OCI-M2 (cell line): ENCODE data around the gene HOXC12.

ENCODE experiments used
- DNase-seq: peaks from one replicate; lab custom pipeline; 2025; ENCODE audit not compliant: unreplicated experiment; lab: John Stamatoyannopoulos, UW

HOXC12 gene

GRCh38 chr12:53955776-53956250 is 1.1 kb downstream of the HOXC12 start:
- no peak for DNase-seq

- DNase-seq = no peak
Measured at GRCh38 chr12:53956251-53956887, 1.7 kb downstream of the HOXC12 start.

DNA sequence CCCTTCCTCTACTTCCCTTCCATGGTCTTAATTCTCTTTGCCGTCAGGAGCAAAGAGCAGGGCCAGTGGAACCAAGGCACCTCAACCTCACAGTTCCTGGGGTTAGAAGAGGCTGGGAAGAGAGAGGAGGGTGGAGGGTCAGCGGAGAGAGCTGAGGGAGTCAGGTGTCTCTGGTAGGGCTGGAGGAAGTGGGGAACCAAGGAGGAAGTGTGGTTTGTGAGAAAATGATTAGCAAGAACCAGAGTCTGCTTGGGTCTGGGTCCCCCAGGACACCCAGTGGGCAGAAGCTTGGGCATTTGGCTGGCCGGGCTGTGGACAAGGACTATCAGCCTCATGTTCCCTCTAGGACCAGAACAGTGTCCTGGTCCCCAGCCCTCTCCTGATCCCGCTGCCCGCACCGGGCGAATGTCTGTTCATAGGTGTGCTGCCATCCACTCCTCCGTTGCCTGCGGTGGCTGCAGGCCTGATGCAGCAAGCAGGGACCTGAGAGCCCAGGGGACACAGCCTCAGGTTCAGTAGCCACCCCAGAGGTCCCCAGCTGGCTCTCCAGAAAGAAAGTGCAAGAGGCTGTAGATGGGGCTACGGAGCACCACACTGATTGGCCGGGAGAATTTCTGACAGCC is 2.3 kb downstream of the HOXC12 start:
- DNase-seq = no peak

DNA sequence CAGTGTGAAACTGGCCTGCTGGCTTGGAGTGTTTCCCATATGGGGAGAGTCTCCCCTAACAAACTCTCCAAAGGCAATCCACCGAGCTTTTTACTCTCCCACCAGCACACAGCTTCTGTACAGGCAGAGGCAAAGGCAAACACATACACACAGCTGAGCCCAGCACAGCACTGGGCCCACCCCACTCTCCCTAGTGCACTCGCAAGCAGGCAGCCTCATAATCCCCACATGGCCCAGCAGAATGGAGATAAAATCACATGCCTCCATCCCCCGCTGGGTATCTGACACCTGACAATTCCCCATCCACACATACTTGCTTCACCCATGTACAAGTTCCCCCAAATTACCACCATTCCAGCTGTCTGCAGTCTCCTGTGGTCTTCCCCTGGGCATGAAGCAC is 3.4 kb downstream of the HOXC12 start:
- DNase-seq = no peak

DNA sequence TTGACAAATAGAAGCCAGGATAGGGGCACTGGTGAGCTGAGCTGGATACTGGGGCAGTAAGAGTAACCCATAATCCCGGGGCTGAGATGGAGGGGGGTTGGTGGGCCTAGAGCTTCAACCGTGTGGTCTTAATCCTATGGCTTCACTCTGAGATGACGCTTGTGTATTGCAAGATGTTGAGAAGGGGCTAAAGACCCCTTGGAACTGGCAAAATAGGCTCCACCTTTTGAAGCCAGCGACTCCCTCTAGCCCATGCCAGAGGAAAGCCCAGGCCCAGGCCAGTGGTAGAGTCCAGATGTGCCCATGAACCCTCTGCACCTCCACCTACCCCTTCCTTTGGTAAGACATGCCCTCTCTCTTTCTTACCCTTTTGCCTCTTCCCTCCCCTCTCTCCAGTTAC is 4.6 kb downstream of the HOXC12 start:
- no peak for DNase-seq

DNA sequence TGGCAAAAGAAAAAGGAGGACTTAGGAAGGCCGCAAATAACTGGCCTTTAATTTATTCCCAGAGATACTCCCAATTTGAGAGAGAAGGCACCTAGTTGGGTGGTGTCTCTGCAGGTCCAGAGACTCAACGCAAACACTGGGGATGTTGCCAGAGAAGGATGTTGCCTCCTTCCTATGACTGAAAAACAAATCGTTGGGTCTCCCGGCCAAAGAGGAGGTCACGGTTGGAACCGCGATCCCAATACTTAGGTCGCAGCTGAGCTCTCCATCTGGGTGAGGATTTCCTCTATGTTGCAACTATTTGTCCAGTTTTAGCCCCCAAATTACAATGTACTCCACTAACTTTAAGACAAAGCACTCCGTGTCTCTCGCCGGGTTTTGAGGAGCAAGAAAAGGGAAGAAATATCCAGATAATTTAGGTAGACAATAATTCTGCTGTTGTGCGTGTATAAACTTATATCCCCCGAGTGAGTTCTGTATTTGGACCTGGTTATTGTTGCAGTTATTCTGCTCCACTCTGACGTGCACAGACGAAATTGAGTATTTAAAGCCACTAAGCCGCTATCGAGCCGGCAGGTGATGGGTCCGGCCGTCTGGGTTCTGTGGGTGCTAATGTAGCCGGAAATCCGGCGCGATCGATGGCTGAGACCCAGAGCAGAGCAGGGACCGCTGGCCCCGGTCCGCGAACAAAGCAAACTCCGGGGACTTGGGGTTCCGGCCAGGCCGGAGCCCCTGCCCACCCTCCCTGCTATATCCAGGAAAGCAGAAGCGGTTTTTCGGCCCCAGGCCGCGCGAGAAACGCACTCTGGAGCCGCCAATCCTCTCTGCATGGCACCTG is 5.7 kb downstream of the HOXC12 start:
- DNase-seq = no peak

- no peak for DNase-seq
Measured at GRCh38 chr12:53961025-53961761, 6.5 kb downstream of the HOXC12 start.

DNA sequence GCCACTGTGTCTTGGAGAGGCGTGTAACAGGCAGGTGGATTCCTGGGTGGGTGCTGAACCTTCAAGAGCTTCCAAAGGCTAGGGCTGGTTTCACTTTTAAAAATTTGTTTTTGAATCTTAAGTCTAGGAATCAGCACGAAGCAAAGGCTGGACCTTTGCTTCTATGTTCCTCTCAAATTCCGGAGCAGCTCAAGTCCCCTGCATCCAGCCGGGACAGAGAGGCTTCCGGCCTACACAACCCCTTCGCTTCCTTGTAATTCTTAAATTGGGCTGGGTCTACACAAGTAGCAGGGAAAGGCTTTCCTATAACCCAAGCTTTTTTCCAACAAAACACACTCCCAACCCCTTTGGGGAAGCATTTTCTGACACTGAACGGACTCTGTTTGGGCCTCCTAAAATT is 8.3 kb downstream of the HOXC12 start:
- no peak for DNase-seq

GRCh38 chr12:53963434-53964314 is 9.0 kb downstream of the HOXC12 start:
- no peak for DNase-seq

- no peak for DNase-seq
Measured at GRCh38 chr12:53964315-53964713, 9.6 kb downstream of the HOXC12 start.

GRCh38 chr12:53965281-53966084 is 10.8 kb downstream of the HOXC12 start:
- no peak for DNase-seq

- DNase-seq = no peak
Measured at GRCh38 chr12:53966085-53966384, 11.3 kb downstream of the HOXC12 start.

DNA sequence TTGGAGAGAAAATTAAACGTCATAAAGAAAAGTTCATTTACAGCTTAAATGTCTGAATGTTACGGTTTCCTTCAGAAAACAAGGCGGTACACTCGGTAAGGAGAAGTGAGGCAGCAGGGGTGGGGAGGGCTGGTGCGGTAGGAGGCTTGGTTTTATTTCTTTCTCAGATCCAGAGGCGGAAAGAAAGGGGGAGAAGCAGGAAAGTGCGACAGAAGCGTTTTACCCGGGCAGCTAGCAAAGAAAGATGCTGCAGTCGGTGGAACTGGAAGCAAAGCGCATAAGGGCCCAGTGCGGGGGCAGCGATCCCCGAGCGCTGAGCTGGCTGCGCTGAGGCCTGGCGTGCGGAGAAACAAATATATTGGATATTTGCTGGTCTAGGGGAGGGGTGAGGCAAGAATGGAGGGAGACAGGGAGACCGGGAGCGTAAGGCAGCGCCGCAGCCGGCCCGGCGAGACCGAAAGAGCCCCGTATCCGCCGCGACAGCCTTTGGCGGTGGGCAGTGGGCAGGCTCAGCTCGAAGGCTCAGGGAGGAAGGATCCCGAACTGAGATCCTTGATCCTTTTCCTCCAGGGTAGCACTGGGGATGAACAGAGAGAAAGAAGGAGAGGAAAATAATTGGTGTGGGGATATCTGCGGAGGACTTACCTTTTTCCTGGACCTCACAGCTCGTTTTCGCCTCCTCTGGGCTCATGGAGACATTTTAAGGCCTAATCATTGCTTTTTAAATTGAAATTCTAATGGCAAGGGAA is 11.9 kb downstream of the HOXC12 start:
- no peak for DNase-seq

GRCh38 chr12:53967421-53967925 is 12.8 kb downstream of the HOXC12 start:
- DNase-seq = no peak

DNA sequence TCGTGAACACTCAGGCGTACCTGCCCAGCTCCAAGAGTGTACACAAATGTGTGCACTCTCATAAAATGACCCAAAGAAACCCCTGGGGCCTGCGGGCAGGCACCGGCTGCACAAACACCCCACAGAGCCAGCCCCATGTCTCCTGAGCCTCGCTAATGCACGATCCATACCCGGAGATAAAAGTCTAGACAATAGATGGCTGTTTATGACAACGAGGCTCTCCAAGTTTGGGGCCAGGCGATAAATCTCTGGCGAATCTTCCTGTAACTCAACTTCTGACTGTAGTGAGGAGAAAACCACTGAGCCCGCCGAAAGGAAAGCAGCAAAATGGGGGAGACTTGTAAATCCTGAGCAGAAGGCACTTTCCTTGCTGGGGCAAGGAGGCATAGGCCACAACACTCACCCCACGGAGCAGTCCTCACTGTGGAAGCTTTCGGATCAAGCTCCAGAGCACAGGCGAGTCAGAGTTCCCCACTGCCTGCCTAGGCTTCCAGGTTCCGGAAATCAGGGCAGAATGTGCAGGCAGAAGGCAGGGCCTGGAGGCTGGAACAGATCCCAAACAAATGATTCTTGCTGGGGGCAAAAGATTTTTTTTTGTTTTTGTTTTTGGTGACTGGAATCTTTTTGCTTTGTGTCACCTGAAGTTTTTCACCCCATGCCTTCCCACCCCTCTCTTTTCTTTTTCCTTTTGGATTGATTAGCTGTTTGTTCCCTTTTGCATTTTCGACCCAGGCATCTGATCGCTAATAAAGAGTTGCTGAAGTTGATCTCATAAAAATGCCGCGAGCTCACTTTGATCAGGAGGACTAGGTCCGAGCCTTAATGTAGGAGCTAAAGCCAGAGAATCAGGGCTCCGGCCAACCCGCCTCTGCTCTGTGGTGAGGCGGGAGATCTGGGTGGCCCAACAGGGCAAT is 13.8 kb downstream of the HOXC12 start:
- DNase-seq = no peak

- no peak for DNase-seq
Measured at GRCh38 chr12:53969588-53970259, 15.0 kb downstream of the HOXC12 start.

DNA sequence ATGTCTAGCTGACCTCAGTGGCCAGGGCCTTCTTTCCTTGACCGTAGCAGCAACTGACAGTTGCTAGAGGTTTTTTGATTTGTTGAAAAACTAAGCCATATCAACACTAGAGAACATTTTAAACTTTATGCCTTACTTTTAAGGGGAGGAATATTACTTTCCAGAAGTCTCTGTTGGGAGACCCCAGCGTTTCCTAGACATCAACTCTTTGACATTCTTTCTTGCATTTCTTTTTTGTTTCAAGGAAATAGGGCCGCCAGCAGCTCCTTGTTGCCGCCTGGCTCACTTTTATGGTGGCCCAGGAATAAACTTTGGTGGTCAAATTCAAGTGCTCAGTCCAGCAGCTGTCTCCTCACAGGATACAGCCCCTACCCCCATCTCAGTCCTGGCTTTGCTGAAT is 15.7 kb downstream of the HOXC12 start:
- no peak for DNase-seq
